DOHH2 (cell line): ENCODE measurements around the gene ZDHHC19.

ENCODE experiments used
- H3F3A ChIP-seq: fragments of 200-600 bp; sonication (generic), shearing (Covaris generic); 2 replicates; pipeline ENCODE4 v1.6.0; 2016; ENCODE audit warnings: antibody characterized with exemption, mild to moderate bottlenecking; ENCODE audit not compliant: control insufficient read depth, insufficient read depth
- H3K27ac ChIP-seq: fragments of 200-600 bp; sonication (generic); 2 replicates; pipeline ENCODE4 v1.5.1; 2014; ENCODE audit warnings: low read depth, mild to moderate bottlenecking, low read length, moderate library complexity
- H3K27me3 ChIP-seq: fragments of 200-600 bp; sonication (generic); 2 replicates; pipeline ENCODE4 v1.6.1; 2014; ENCODE audit warnings: mild to moderate bottlenecking, low read length, mixed read lengths; ENCODE audit not compliant: control insufficient read depth
- H3K36me3 ChIP-seq: fragments of 200-600 bp; sonication (generic); 2 replicates; pipeline ENCODE4 v1.6.1; 2014; ENCODE audit warnings: mild to moderate bottlenecking, low read length, moderate library complexity, mixed read lengths; ENCODE audit not compliant: control insufficient read depth
- H3K4me1 ChIP-seq: fragments of 200-600 bp; sonication (generic); 2 replicates; pipeline ENCODE4 v1.6.1; 2014; ENCODE audit warnings: mild to moderate bottlenecking, low read length, mixed read lengths; ENCODE audit not compliant: control insufficient read depth
- H3K4me2 ChIP-seq: fragments of 200-600 bp; sonication (generic); 2 replicates; pipeline ENCODE4 v1.6.0; 2014; ENCODE audit warnings: mild to moderate bottlenecking, low read length, moderate library complexity
- H3K4me3 ChIP-seq: fragments of 200-600 bp; sonication (generic); 2 replicates; pipeline ENCODE4 v1.5.1; 2014; ENCODE audit warnings: mild to moderate bottlenecking, low read length, mixed read lengths
- H3K79me2 ChIP-seq: fragments of 200-600 bp; sonication (generic); 2 replicates; pipeline ENCODE4 v1.6.1; 2014; ENCODE audit warnings: mild to moderate bottlenecking, low read length, mixed read lengths; ENCODE audit not compliant: control insufficient read depth
- H3K9me2 ChIP-seq: fragments of 200-600 bp; sonication (generic); replicated peaks from 2 replicates; pipeline ENCODE4 v1.6.1; 2014; ENCODE audit warnings: mild to moderate bottlenecking, low read length, mixed read lengths; ENCODE audit not compliant: control insufficient read depth
- H3K9me3 ChIP-seq: fragments of 200-600 bp; sonication (generic); 2 replicates; pipeline ENCODE4 v1.6.1; 2014; ENCODE audit warnings: antibody characterized with exemption, low read length, mixed read lengths; ENCODE audit not compliant: control insufficient read depth, insufficient read depth
- H4K20me1 ChIP-seq: fragments of 200-600 bp; sonication (generic); 2 replicates; pipeline ENCODE4 v1.6.0; 2014; ENCODE audit warnings: low read depth, mild to moderate bottlenecking, antibody characterized with exemption, low read length, moderate library complexity; ENCODE audit not compliant: control insufficient read depth, insufficient read depth
- CTCF ChIP-seq: fragments of 200-600 bp; sonication (generic); IDR thresholded peaks from one replicate; pipeline ENCODE4 v1.5.1; 2014; ENCODE audit warnings: antibody characterized with exemption, mild to moderate bottlenecking, low read depth, low read length; ENCODE audit not compliant: poor library complexity, severe bottlenecking
- EZH2phosphoT487 ChIP-seq: fragments of 200-600 bp; sonication (generic); IDR thresholded peaks from 2 replicates; pipeline ENCODE4 v1.6.1; 2017; ENCODE audit warnings: borderline replicate concordance, mild to moderate bottlenecking, antibody characterized with exemption, low read length, moderate library complexity, mixed read lengths

ZDHHC19 gene

DNA sequence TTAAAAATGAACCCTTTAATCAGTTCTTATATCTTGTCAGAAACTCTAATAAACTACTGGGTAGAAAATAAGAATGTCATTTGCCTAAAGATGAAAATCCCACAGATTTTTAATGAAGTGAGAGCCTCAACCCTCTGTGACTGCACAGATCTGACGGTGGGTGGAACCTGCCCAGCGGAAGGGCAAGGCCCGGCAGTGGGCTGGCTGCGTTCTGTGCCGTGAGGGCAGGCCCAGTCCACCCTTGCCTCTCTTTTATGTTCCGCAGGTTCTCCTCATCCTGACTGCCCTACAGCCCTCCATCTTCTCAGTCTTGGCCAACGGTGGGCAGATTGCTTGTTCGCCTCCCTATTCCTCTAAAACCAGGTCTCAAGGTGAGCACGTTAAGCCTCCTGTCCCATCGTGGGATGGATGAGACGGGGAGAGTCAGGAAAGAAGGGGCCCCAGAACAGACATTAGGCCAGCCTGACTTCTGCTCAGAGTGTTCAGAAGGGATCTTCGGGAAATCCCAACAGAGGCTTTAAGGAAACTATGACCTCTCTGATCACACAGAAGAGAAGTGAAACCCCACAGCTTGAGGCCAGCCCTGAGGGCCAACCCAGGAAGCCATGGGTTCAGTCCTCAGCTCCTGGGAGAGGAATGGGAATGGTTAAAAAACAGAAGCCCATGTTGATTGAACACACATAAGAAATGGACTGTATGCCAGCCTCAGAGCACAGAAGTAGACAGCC is 21.1 kb upstream of the ZDHHC19 start:
- TF ChIP-seq CTCF (no peak), EZH2phosphoT487 (no peak)
- Histone ChIP-seq H4K20me1 (no peaks in the 10 kb centered on the region), H3K79me2 (no peaks in the 10 kb centered on the region), H3F3A (no peaks in the 10 kb centered on the region), H3K36me3 (no peaks in the 10 kb centered on the region), H3K9me3 (no peaks in the 10 kb centered on the region), H3K27me3 (no peaks in the 10 kb centered on the region), H3K4me3 (no peak overlapping the region), H3K4me2 (no peak overlapping the region), H3K9me2 (no peaks in the 10 kb centered on the region), H3K4me1 (no peaks in the 10 kb centered on the region), H3K27ac (no peak overlapping the region)

DNA sequence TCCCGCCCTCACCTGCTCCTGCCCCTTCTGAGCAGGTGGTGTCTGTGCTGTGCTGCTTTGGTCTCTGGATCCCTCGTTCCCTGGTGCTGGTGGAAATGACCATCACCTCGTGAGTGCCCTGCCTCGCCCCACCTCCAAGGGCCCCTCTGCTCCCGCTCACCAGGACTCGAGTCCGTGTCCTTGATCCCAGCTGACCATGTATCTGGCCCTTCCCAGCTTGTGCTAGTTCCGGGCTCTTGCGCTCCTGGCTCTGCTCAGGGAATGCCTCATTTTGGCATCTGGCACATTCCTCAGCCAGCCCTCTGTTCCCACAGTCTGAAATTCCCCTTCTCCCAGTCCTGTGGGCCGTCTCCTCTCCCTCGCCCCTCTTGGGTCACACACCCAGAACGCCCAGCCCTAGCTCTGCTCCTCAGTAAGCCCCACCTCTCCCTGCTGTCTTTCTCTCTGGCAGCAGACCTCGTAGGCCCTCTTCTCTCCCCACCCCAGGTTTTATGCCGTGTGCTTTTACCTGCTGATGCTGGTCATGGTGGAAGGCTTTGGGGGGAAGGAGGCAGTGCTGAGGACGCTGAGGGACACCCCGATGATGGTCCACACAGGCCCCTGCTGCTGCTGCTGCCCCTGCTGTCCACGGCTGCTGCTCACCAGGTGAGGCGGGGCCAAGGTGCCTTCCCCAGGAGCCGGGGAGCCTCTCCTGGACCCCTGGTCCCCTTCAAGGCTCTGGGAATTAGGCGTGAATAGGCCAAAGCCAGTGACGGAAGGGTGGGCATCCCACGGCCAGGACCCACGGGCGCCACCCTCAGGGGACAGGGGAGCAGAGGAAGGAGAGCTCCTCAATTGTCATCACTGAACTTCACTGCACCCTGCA is 16.7 kb upstream of the ZDHHC19 start:
- no peaks in the 10 kb centered on the region for H3K9me2 ChIP-seq
- TF ChIP-seq EZH2phosphoT487 = no peak
- peak; percentile 24 for TF ChIP-seq CTCF
- no peaks in the 10 kb centered on the region for H3K9me3 ChIP-seq
- no peak overlapping the region for H3K4me2 ChIP-seq
- no peak overlapping the region for H3K27ac ChIP-seq
- H3K27me3 ChIP-seq = peaks cover 4% of the 10 kb centered on the region; the same call in 1 of the 2 replicates
- H3F3A ChIP-seq = no peaks in the 10 kb centered on the region
- H3K4me1 ChIP-seq = no peaks in the 10 kb centered on the region
- H3K4me3 ChIP-seq = no peak overlapping the region
- no peaks in the 10 kb centered on the region for H3K79me2 ChIP-seq
- H3K36me3 ChIP-seq = no peaks in the 10 kb centered on the region
- H4K20me1 ChIP-seq = no peaks in the 10 kb centered on the region

GRCh38 chr3:196227121-196227561 is 15.9 kb upstream of the ZDHHC19 start:
- H3K9me2 ChIP-seq = no peaks in the 10 kb centered on the region
- no peak overlapping the region for H3K4me2 ChIP-seq

More at GRCh38 chr3:196227121-196227561, 15.9 kb upstream of the ZDHHC19 start:
- no peaks in the 10 kb centered on the region for H3K36me3 ChIP-seq
- no peaks in the 10 kb centered on the region for H3K79me2 ChIP-seq
- TF ChIP-seq CTCF (no peak), EZH2phosphoT487 (no peak)
- no peaks in the 10 kb centered on the region for H3F3A ChIP-seq
- H4K20me1 ChIP-seq = no peaks in the 10 kb centered on the region
- peaks cover 5% of the 10 kb centered on the region; the same call in 1 of the 2 replicates for H3K27me3 ChIP-seq
- H3K27ac ChIP-seq = no peak overlapping the region
- no peaks in the 10 kb centered on the region for H3K4me1 ChIP-seq
- no peaks in the 10 kb centered on the region for H3K9me3 ChIP-seq
- H3K4me3 ChIP-seq = no peak overlapping the region
